WTC11 (cell line): ENCODE data around the gene TMEM108.

Source experiments
- CTCF ChIP-seq: fragments of 200-600 bp; IDR thresholded peaks from 2 replicates; pipeline ENCODE4 v1.8.0; 2022; ENCODE audit warnings: antibody characterized with exemption
- MYBL2 ChIP-seq: sonication (generic); formaldehyde crosslinking; IDR thresholded peaks from 2 replicates; pipeline ENCODE4 v1.8.1; 2023; ENCODE audit warnings: mild to moderate bottlenecking, moderate library complexity, missing genetic modification reagents
- RELA ChIP-seq: sonication (generic); formaldehyde crosslinking; IDR thresholded peaks from 2 replicates; pipeline ENCODE4 v1.8.1; 2022; ENCODE audit warnings: missing genetic modification reagents, mild to moderate bottlenecking, borderline replicate concordance
- TEAD4 ChIP-seq: sonication (generic); formaldehyde crosslinking; IDR thresholded peaks from 2 replicates; pipeline ENCODE4 v1.8.0; 2022; ENCODE audit warnings: mild to moderate bottlenecking, missing genetic modification reagents
- ZNF138 ChIP-seq: sonication (generic); formaldehyde crosslinking; conservative IDR thresholded peaks from 2 replicates; pipeline ENCODE4 v1.8.1; 2022; ENCODE audit warnings: mild to moderate bottlenecking, moderate library complexity, missing genetic modification reagents
- ZNF263 ChIP-seq: sonication (generic); formaldehyde crosslinking; IDR thresholded peaks from 2 replicates; pipeline ENCODE4 v1.8.1; 2022; ENCODE audit warnings: low read depth, mild to moderate bottlenecking, moderate library complexity, missing genetic modification reagents

DNA sequence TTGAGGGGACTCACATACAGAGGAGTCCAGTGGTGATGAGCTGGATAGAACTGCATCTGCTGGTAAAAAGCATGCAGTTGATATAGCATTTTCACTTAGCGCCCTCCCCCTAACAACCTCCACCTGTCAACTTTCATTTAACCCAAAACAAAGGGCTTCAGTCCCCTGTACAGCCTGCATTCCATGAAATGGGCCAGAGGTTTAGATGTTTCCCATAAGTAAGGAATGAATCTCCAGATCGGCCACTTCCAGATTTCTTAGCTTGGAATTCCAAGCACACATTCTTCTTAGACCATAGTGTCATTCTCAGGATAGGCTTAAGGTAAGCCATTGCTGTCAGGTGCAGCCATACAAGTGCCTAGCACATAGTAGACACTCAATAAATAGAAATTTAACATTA is 328.7 kb downstream of the TMEM108 start:
- no peak for TF ChIP-seq RELA (CRISPR knock-in tag)
- TF ChIP-seq ZNF263 (CRISPR knock-in tag): no peak
- TF ChIP-seq CTCF: no peak
- TF ChIP-seq TEAD4 (CRISPR knock-in tag): no peak
- no peak for TF ChIP-seq ZNF138 (CRISPR knock-in tag)
- TF ChIP-seq MYBL2 (CRISPR knock-in tag): no peak
